Measurements from ENCODE around the gene TMEM94. TPM values are rescaled to one million over a fixed set of nuclear protein-coding genes. Genes with fewer than 3 reads are reported as not detected.

Gene TMEM94
- total and polyA plus RNA-seq, 2 of the 4 experiments (the other 2 are of a cell fraction): 8.4 to 64.7 TPM

DNA sequence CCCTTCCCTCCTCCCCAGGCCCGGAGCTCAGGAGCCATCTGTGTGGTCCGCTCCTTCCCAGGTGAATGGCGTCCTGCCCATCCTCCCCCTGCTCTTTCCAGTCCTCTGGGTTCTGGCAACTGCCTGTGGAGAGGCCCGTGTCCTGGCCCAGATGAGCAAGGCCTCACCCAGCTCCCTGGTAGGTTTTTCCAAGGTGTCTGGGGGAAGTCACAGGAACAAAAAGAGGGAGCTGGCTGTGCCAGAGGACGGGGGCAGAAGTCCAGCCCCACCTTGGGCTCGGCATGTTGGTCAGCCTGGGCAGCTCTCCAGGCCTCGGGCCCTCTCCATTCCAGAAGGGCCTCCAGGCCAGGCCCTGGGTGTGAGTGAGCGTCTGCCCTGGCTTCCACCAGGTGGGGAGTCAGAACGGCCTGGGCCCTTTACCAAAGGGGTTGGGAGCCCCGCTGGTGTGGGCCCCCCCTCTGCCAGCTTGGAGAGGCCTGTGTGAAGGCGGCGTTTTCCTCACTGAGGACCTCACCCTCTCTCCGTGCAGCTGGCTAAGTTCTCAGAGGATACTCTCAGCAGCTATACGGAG, 33.8 kb downstream of the TMEM94 start:
- dilution Hi-C loops (cut with HindIII; ENCODE audit: low sequenced_read_pairs, unreplicated experiment) (no loop called here), intact Hi-C loops (cut with micrococcal nuclease) (no loop called here)
- H3K36me3 ChIP-seq (ENCODE audit: control insufficient read depth, insufficient read depth, low read length): peaks cover 33% of the 10 kb centered on the region

More for the DNA sequence above, 33.8 kb downstream of the TMEM94 start:
- H4K5ac ChIP-seq (ENCODE audit: low read depth, low read length): no peak overlapping the region
- H3K23ac ChIP-seq (ENCODE audit: low read depth, low read length): no peak overlapping the region
- H3K79me1 ChIP-seq (ENCODE audit: low read depth in 1 of 2, low read length in 2 of 2): peaks cover 0 to 7% of the 10 kb centered on the region in 2 experiments; a peak in 1 of 4 replicates
- H2BK20ac ChIP-seq (ENCODE audit: low read depth, low read length): no peak overlapping the region
- H4K91ac ChIP-seq (ENCODE audit: insufficient read depth, low read depth, low read length): no peak overlapping the region
- H2AFZ ChIP-seq (replicated peaks; ENCODE audit: low read length, poor library complexity): no peak overlapping the region
- no peaks in the 10 kb centered on the region; the same call in none of the 2 replicates for H3K9me1 ChIP-seq (ENCODE audit: insufficient read depth, low read length)
- no peak overlapping the region for H3K14ac ChIP-seq (replicated peaks; ENCODE audit: low read depth, low read length)
- in situ Hi-C loops (cut with MboI; ENCODE audit: low sequenced_read_pairs): no loop called here
- H4K8ac ChIP-seq (ENCODE audit: low read depth in 2 of 2, low read length in 2 of 2): no peak overlapping the region
- no peak overlapping the region for H3K27ac ChIP-seq (ENCODE audit: insufficient read depth, low read length)
- BruUV-seq (replicated peaks): no TSS peak
- ATAC-seq (ENCODE audit: low read depth) (no peak), DNase-seq (no peak)
- no peaks in the 10 kb centered on the region for H3K27me3 ChIP-seq (ENCODE audit: control insufficient read depth, insufficient read depth, low read length)
- no peak overlapping the region for H3K4me2 ChIP-seq (ENCODE audit: low read depth, low read length)
- no peak overlapping the region for H2BK5ac ChIP-seq (ENCODE audit: low read depth, low read length, poor library complexity, severe bottlenecking)
- ChIA-PET POLR2A (ENCODE audit: unreplicated experiment) (no interaction called here), CTCF (interaction anchor here (0.7 kb wide), 1 partner anchor 48 kb away, joined by 3 read pairs; no protein-coding TSS in a partner anchor)
- no peak overlapping the region for H3K4me3 ChIP-seq (ENCODE audit: insufficient read depth, low read depth, low read length)
- H3K9ac ChIP-seq (ENCODE audit: low read depth, low read length): no peak overlapping the region
- WGBS, 2 experiments (ENCODE audit: extremely low coverage in 2 of 2, insufficient read length in 1 of 2): 83% methylated on average over 4 of the region's 14 CpGs; no CpG with 5 or more reads in 1 of the 2 experiments
- H2AK9ac ChIP-seq (replicated peaks; ENCODE audit: low read depth, low read length, poor library complexity): no peak overlapping the region
- TF ChIP-seq SMC3 (IDR thresholded peaks at IDR 0.05; ENCODE audit: low read depth, low read length): no peak
- TF ChIP-seq, protein P1, sequence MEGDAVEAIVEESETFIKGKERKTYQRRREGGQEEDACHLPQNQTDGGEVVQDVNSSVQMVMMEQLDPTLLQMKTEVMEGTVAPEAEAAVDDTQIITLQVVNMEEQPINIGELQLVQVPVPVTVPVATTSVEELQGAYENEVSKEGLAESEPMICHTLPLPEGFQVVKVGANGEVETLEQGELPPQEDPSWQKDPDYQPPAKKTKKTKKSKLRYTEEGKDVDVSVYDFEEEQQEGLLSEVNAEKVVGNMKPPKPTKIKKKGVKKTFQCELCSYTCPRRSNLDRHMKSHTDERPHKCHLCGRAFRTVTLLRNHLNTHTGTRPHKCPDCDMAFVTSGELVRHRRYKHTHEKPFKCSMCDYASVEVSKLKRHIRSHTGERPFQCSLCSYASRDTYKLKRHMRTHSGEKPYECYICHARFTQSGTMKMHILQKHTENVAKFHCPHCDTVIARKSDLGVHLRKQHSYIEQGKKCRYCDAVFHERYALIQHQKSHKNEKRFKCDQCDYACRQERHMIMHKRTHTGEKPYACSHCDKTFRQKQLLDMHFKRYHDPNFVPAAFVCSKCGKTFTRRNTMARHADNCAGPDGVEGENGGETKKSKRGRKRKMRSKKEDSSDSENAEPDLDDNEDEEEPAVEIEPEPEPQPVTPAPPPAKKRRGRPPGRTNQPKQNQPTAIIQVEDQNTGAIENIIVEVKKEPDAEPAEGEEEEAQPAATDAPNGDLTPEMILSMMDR (conservative IDR thresholded peaks at IDR 0.05; ENCODE audit: low read depth, low read length): no peak
- no peak for TF ChIP-seq RCOR1 (IDR thresholded peaks at IDR 0.05; ENCODE audit: insufficient replicate concordance, low read length)
- TF ChIP-seq, protein P2, sequence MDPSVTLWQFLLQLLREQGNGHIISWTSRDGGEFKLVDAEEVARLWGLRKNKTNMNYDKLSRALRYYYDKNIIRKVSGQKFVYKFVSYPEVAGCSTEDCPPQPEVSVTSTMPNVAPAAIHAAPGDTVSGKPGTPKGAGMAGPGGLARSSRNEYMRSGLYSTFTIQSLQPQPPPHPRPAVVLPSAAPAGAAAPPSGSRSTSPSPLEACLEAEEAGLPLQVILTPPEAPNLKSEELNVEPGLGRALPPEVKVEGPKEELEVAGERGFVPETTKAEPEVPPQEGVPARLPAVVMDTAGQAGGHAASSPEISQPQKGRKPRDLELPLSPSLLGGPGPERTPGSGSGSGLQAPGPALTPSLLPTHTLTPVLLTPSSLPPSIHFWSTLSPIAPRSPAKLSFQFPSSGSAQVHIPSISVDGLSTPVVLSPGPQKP (IDR thresholded peaks at IDR 0.05; ENCODE audit: borderline replicate concordance, low read depth, low read length): no peak
- TF ChIP-seq CHD1 (IDR thresholded peaks at IDR 0.05; ENCODE audit: low read depth, low read length): no peak
- TF ChIP-seq POLR2A (IDR thresholded peaks at IDR 0.05; ENCODE audit: low read depth, low read length): no peak
- TF ChIP-seq RAD21 (IDR thresholded peaks at IDR 0.05; ENCODE audit: low read length): no peak
- no peak for TF ChIP-seq BHLHE40 (IDR thresholded peaks at IDR 0.05; ENCODE audit: low read depth, low read length)
- TF ChIP-seq RFX5 (IDR thresholded peaks at IDR 0.05; ENCODE audit: low read depth, low read length): no peak
- TF ChIP-seq, protein P3, sequence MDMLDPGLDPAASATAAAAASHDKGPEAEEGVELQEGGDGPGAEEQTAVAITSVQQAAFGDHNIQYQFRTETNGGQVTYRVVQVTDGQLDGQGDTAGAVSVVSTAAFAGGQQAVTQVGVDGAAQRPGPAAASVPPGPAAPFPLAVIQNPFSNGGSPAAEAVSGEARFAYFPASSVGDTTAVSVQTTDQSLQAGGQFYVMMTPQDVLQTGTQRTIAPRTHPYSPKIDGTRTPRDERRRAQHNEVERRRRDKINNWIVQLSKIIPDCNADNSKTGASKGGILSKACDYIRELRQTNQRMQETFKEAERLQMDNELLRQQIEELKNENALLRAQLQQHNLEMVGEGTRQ (IDR thresholded peaks at IDR 0.05; ENCODE audit: low read depth, low read length): no peak
- no peaks in the 10 kb centered on the region for H3K9me3 ChIP-seq (ENCODE audit: control insufficient read depth, insufficient read depth, low read length)
- no peak overlapping the region for H2BK15ac ChIP-seq (ENCODE audit: low read depth, low read length)
- H2BK120ac ChIP-seq (ENCODE audit: low read depth, low read length): no peak overlapping the region
- H4K20me1 ChIP-seq (ENCODE audit: insufficient read depth, low read length): no peaks in the 10 kb centered on the region; the same call in 1 of the 2 replicates
- H3K4ac ChIP-seq (ENCODE audit: low read depth, low read length): no peak overlapping the region
- H3K56ac ChIP-seq (ENCODE audit: extremely low read depth, insufficient read depth, low read length): no peak overlapping the region
- H3K18ac ChIP-seq (ENCODE audit: low read depth, low read length): no peak overlapping the region
- H3K4me1 ChIP-seq (ENCODE audit: control insufficient read depth, insufficient read depth, low read length): no peaks in the 10 kb centered on the region
- H2AK5ac ChIP-seq (ENCODE audit: low read depth, low read length): no peak overlapping the region

All from IMR-90 (cell line).